Muscle layer of colon (tissue), 2 donors: Measurements from ENCODE around the gene FOXE1.

ENCODE experiments used
- H3K27ac ChIP-seq: one replicate; pipeline ENCODE4 v1.7.0; 2013; ENCODE audit warnings: low read depth, mild to moderate bottlenecking, low read length, moderate library complexity
- H3K27me3 ChIP-seq, 2 donors: one replicate each; pipeline ENCODE4 v1.7.0; 2013; ENCODE audit warnings: low read length in 2 of 2, mild to moderate bottlenecking in 2 of 2; ENCODE audit not compliant: insufficient read depth in 2 of 2, control insufficient read depth in 1 of 2
- H3K36me3 ChIP-seq: one replicate; pipeline ENCODE4 v1.7.0; 2013; ENCODE audit warnings: mild to moderate bottlenecking, low read length; ENCODE audit not compliant: insufficient read depth
- H3K4me1 ChIP-seq: one replicate; pipeline ENCODE4 v1.7.0; 2013; ENCODE audit warnings: mild to moderate bottlenecking, low read length; ENCODE audit not compliant: insufficient read depth
- H3K4me3 ChIP-seq, 2 donors: one replicate each; pipeline ENCODE4 v1.7.0; 2013; ENCODE audit warnings: low read length in 2 of 2, low read depth in 1 of 2, mild to moderate bottlenecking in 1 of 2, moderate library complexity in 1 of 2
- H3K9ac ChIP-seq: one replicate; pipeline ENCODE4 v1.7.0; 2013; ENCODE audit warnings: low read length
- H3K9me3 ChIP-seq: one replicate; pipeline ENCODE4 v1.7.0; 2013; ENCODE audit warnings: mild to moderate bottlenecking, low read length
- donor health status: abdominal sarcoma.
- donor health status: Adenocarcinoma of cecum.

Gene FOXE1

GRCh38 chr9:97856857-97857605 lies 4.0 kb downstream of the FOXE1 start:
- Histone ChIP-seq H3K27me3 (peaks cover 50 to 85% of the 10 kb centered on the region in 2 donors), H3K4me1 (peaks cover 3% of the 10 kb centered on the region), H3K36me3 (no peaks in the 10 kb centered on the region), H3K4me3 (no peak overlapping the region), H3K9me3 (no peaks in the 10 kb centered on the region), H3K27ac (no peak overlapping the region), H3K9ac (no peak overlapping the region)

GRCh38 chr9:97857606-97858392 lies 4.8 kb downstream of the FOXE1 start:
- H3K4me3 ChIP-seq: no peak overlapping the region
- no peaks in the 10 kb centered on the region for H3K4me1 ChIP-seq
- no peak overlapping the region for H3K27ac ChIP-seq
- no peaks in the 10 kb centered on the region for H3K9me3 ChIP-seq
- no peak overlapping the region for H3K9ac ChIP-seq
- no peaks in the 10 kb centered on the region for H3K36me3 ChIP-seq
- H3K27me3 ChIP-seq: peaks cover 50 to 77% of the 10 kb centered on the region in 2 donors

GRCh38 chr9:97858393-97858713 lies 5.3 kb downstream of the FOXE1 start:
- H3K27me3 ChIP-seq: peaks cover 50 to 72% of the 10 kb centered on the region in 2 donors
- H3K9ac ChIP-seq: no peak overlapping the region
- no peak overlapping the region for H3K27ac ChIP-seq
- H3K4me1 ChIP-seq: no peaks in the 10 kb centered on the region
- H3K9me3 ChIP-seq: no peaks in the 10 kb centered on the region
- no peak overlapping the region for H3K4me3 ChIP-seq
- no peaks in the 10 kb centered on the region for H3K36me3 ChIP-seq

- no peaks in the 10 kb centered on the region for H3K36me3 ChIP-seq
- no peaks in the 10 kb centered on the region for H3K9me3 ChIP-seq
- H3K4me3 ChIP-seq: no peak overlapping the region
- H3K27me3 ChIP-seq: peaks cover 50 to 67% of the 10 kb centered on the region in 2 donors
- H3K27ac ChIP-seq: no peak overlapping the region
- H3K9ac ChIP-seq: no peak overlapping the region
- H3K4me1 ChIP-seq: no peaks in the 10 kb centered on the region
These were observed 5.8 kb downstream of the FOXE1 start for GRCh38 chr9:97858826-97859225.

- H3K9me3 ChIP-seq: no peaks in the 10 kb centered on the region
- no peaks in the 10 kb centered on the region for H3K36me3 ChIP-seq
- H3K4me3 ChIP-seq: no peak overlapping the region
- H3K4me1 ChIP-seq: no peaks in the 10 kb centered on the region
- no peak overlapping the region for H3K27ac ChIP-seq
- no peak overlapping the region for H3K9ac ChIP-seq
- peaks cover 50 to 63% of the 10 kb centered on the region in 2 donors for H3K27me3 ChIP-seq
These were observed 6.3 kb downstream of the FOXE1 start for GRCh38 chr9:97859346-97859745.

GRCh38 chr9:97860451-97861147 lies 7.6 kb downstream of the FOXE1 start:
- no peak overlapping the region for H3K9ac ChIP-seq
- no peak overlapping the region for H3K4me3 ChIP-seq
- no peak overlapping the region for H3K27ac ChIP-seq
- H3K27me3 ChIP-seq: peaks cover 40 to 50% of the 10 kb centered on the region in 2 donors
- no peaks in the 10 kb centered on the region for H3K4me1 ChIP-seq
- H3K36me3 ChIP-seq: no peaks in the 10 kb centered on the region
- H3K9me3 ChIP-seq: no peaks in the 10 kb centered on the region

- H3K4me1 ChIP-seq: no peaks in the 10 kb centered on the region
- H3K9me3 ChIP-seq: peaks cover 5% of the 10 kb centered on the region
- H3K4me3 ChIP-seq: no peak overlapping the region
- H3K9ac ChIP-seq: no peak overlapping the region
- H3K27ac ChIP-seq: no peak overlapping the region
- H3K27me3 ChIP-seq: peaks cover 35 to 45% of the 10 kb centered on the region in 2 donors
- H3K36me3 ChIP-seq: no peaks in the 10 kb centered on the region
These were observed 8.1 kb downstream of the FOXE1 start for GRCh38 chr9:97861148-97861475.

GRCh38 chr9:97863314-97863713 lies 10.3 kb downstream of the FOXE1 start:
- no peaks in the 10 kb centered on the region for H3K4me1 ChIP-seq
- H3K4me3 ChIP-seq: no peak overlapping the region
- no peaks in the 10 kb centered on the region for H3K36me3 ChIP-seq
- H3K27me3 ChIP-seq: peaks cover 14 to 23% of the 10 kb centered on the region in 2 donors
- peaks cover 10% of the 10 kb centered on the region for H3K9me3 ChIP-seq
- no peak overlapping the region for H3K27ac ChIP-seq
- H3K9ac ChIP-seq: no peak overlapping the region

- Histone ChIP-seq H3K27me3 (peaks cover 5 to 13% of the 10 kb centered on the region in 2 donors), H3K27ac (no peak overlapping the region), H3K4me1 (no peaks in the 10 kb centered on the region), H3K9ac (no peak overlapping the region), H3K9me3 (peaks cover 10% of the 10 kb centered on the region), H3K4me3 (no peak overlapping the region), H3K36me3 (no peaks in the 10 kb centered on the region)
These were observed 11.4 kb downstream of the FOXE1 start for GRCh38 chr9:97864396-97864795.

GRCh38 chr9:97866300-97866699 lies 13.3 kb downstream of the FOXE1 start:
- Histone ChIP-seq H3K9me3 (peaks cover 10% of the 10 kb centered on the region), H3K4me1 (no peaks in the 10 kb centered on the region), H3K27ac (no peak overlapping the region), H3K9ac (no peak overlapping the region), H3K36me3 (no peaks in the 10 kb centered on the region), H3K4me3 (no peak overlapping the region), H3K27me3 (no peaks in the 10 kb centered on the region)

- Histone ChIP-seq H3K4me3 (no peak overlapping the region), H3K9ac (no peak overlapping the region), H3K9me3 (peaks cover 10% of the 10 kb centered on the region), H3K4me1 (no peaks in the 10 kb centered on the region), H3K27me3 (no peaks in the 10 kb centered on the region), H3K36me3 (no peaks in the 10 kb centered on the region), H3K27ac (no peak overlapping the region)
These were observed 13.8 kb downstream of the FOXE1 start for GRCh38 chr9:97866848-97867247.
